Fibroblast of skin of scalp (primary cell): ENCODE data around the gene NUB1.

Experiments
- DNase-seq: peaks from one replicate; pipeline ENCODE4 v3.0.0-alpha.2; 2013

The NUB1 gene

DNA sequence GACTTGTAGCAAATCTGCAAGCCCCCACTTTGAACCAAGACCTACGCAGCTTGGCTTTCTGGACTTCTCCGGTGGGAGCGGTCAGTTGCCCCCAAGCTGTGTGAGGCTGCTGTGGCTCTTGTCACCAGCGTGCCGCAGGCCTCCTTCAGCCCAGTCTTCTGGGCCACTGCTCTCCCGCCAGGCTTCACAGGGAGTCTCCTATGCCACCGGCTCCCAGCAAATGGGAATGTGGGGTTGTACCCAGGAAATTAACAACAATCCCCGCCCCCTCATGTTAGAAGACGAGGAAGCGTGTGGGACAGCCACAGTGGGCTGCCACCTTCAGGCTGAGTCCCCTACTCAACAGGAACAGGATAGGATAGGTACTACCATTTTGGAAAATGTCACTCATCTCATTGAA is 64.0 kb downstream of the NUB1 start:
- no peak for DNase-seq

- no peak for DNase-seq
Measured at GRCh38 chr7:151406051-151406875, 64.7 kb downstream of the NUB1 start.

- DNase-seq = no peak
Measured at GRCh38 chr7:151406886-151407583, 65.4 kb downstream of the NUB1 start.

DNA sequence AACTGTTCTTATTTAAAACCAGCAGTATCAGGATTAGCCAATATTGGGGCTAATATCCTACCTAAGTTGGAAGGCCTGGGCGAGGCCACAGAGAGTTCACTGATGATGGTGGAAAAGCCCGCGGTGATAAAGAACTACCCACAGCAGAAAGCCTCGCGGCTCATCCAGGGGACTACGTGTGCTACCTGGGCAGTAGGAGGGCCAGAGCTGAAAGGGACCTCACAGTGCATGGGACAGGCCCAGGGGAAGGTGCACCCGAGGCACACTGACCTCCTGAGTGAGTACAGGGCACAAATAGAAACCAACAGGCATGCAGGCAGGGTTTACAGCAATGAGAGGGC is 66.9 kb downstream of the NUB1 start:
- no peak for DNase-seq

- DNase-seq = no peak
Measured at GRCh38 chr7:151408839-151409666, 67.4 kb downstream of the NUB1 start.

DNA sequence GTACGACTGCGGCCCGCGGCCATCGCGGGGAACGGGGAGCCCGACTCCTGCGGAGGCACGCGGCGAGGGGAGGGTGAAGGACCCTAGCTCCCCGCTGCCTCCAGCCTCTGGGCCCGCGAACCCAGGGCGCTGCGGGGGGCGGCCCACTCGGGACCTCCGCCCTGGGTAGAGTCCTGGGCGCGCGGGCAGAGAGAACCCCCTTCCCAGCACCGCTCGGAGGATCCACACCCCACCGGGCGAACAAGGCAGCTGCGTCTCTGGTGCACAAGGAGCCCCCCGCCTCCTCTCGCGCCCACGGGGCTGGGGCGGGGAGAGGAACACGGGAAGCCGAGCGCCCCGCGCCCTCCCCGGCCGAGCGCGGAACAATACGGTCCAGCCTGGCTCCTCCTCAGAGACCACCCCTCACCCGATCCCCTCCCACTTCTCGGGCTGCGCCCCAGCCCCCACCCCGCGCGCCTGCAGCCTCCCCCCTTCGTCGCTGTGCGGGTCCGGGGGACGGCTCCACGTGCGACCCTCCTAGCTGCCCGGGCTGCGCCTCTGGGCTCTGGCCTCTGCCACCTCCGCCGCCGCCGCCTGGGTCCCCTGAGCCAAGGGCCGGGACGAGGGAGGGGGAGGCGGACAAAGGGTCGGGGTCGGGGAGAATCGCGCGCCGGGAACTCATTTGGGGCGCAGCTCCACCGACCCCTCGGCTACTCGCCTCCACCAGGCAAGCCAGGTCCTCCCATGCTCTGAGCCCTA is 68.2 kb downstream of the NUB1 start, which contains the start of gene WDR86:
Gene WDR86 (minus strand): TSS at position 372 of the 738 bp plus-strand sequence. CDS start 449 bp downstream, outside the sequence.
- no peak for DNase-seq

DNA sequence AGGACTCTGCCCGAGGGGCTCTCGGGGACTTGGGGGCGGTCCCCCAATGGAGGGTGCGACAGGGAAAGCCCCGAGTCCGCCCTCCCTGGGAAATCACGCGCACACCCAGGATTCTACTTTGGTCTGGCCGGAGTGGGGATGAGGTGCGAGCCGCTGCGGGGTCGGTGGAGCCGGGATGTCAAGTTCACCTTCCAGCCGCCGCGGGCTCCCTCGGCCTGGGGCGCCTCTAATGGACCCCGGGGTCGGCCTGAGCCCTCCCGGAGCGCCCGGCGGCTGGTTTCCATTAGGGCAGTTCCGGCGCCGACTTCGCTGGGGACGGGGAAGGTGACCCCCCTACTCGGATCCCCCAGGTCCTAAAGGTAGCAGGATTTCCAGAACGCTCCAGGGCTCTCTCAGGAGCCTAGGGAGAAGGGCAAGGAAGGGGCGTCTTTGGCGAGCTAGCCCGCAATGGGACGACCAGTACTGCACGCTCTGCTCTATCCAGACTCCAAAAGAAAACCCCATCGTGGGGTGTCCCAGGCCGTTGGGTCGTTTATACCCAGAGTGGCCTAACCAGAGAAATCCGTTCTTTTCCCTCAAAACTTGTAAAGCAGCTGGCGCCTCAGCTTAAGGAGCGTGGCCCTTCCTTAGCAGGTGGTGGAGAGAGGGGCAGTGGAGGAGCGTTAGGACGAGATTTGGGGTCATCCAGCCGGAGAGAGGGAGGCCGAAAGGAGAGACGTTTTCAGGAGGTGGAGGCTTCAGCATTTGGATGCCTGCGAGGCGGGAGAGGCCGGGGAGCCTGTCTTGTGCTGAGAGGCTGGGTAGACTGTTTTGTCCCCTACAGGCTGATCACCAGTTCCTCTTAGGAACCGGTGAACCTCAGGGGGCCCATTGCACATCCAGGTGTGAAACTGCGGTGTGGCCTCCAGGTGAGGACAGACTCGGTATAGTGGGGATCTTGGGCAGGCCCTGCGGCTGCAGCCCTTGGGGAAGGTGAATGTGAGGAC is 69.1 kb downstream of the NUB1 start:
- DNase-seq = no peak

DNA sequence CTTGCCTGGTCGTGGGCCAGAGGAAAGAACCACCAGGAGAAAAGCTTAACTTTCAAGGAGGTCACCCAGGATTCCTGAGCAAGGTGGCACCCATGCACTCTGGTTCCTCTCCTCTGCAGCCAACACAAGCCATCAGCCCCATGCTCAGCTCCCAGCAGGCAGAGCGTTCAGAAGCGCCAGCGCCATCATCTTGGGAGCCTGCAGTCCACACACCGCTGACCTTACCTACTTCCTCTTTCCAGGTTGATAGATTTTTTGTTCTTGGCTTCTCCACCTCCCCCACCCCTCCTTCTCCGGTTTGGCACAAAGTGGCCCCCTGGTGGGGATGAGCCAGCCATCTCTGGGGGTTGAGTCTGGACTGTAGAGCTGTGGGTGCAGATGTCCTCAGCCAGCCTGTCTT is 69.9 kb downstream of the NUB1 start:
- no peak for DNase-seq

GRCh38 chr7:151412318-151412717 is 70.7 kb downstream of the NUB1 start:
- no peak for DNase-seq

GRCh38 chr7:151413241-151413640 is 71.6 kb downstream of the NUB1 start:
- DNase-seq = no peak

GRCh38 chr7:151415375-151416105 is 73.9 kb downstream of the NUB1 start:
- DNase-seq = no peak

DNA sequence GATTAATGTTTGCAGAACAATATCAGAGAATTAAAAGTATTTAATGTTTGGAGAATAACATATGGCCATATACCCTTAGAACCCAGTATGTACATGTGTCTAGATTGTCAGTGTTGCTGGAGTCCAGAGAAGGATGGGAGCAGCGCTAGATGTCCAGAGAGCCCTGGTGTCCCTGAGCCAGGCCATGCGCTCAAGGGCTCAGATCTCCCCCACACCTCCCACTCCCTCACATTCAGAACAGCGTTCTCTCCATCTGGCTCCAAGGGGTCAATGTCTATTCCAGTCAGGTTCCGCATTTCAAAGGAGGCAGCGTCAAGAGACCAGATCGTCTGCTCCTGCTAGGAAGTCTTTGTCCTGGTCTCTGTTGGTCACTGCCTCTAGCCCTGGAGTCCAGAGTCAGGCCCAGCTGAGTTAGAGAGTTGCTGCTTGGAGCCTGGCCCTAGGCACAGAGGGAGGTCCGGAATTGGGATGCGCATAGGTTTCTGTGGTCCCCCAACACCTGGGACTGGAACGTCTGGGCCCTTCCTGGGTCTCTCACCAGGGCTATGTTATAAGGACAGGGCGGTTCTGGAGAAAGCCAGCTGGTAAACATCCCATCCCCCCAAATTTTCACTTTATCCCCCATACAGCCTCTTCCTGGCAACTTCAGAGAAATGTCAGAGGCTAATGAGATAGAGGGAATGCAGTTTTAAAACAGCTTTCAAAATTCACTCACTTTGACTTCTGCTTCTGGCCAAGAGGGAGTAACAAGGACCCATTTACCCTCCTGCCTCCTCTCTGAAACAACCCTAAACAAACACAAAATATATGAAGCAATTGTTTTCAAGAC is 74.7 kb downstream of the NUB1 start:
- no peak for DNase-seq

- no peak for DNase-seq
Measured at GRCh38 chr7:151416941-151417315, 75.3 kb downstream of the NUB1 start.

DNA sequence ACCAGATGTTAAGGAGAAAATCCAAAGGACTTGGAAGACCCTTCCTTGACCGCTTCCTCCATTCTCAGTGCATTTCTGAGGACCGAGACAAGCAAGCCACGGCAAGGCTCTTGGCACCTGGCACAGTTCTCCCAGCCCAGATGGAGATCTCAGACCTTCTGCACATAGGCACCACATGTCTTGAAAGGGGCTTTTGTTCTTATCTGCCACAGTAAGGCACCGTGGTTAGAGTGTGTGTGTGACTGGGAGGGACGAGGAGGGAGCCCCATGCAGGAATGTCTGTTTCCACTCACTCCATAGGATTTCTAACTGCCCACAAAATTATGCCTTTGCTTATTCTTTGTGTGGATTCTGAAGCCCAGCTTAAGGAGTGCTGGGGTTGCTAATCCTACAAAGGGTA is 78.5 kb downstream of the NUB1 start:
- DNase-seq = no peak

- no peak for DNase-seq
Measured at GRCh38 chr7:151422212-151422611, 80.6 kb downstream of the NUB1 start.

DNA sequence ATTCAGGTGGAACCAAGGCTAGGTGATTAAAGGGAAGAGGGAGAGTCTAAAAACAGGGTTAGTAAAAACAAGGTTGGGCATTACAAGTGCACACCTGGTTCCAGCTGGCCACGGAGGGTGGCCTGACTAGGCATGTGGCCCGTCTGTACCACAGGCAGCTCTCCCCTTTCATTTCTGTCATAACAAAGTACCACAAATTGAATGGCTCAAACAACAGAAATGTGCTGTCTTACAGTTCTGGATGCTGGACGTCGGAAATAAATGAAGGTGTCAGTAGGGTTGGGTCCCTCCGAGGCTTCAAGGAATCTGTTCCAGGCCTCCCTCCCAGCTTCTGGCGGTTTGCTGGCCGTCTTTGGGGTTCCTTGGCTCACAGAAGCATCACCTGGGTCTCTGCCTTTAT is 81.6 kb downstream of the NUB1 start:
- DNase-seq = no peak

DNA sequence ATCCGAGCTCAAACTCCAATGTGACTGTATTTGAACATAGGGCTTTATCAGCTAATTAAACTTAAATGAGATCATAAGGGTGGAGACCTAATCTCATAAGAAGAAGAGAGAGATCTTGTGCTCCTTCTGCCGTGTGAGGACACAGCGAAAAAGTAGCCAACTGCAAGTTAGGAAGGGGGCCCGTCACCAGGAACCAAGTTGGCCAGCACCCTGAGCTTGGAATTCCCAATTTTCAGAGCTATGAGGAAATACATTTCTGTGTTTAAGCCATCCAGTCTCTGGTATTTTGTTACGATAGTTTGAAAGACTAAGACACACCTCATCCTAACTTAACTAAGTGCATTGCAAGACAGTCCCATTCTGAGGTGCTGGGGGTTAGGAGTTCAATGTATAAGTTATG is 82.3 kb downstream of the NUB1 start:
- no peak for DNase-seq

- DNase-seq = no peak
Measured at GRCh38 chr7:151424799-151425198, 83.2 kb downstream of the NUB1 start.

GRCh38 chr7:151425670-151426440 is 84.2 kb downstream of the NUB1 start:
- peak; percentile 44 for DNase-seq
